Naive thymus-derived CD4-positive, alpha-beta T cell (primary cell): Measurements from ENCODE around the gene NAA40. TPM values are rescaled to one million over a fixed set of nuclear protein-coding genes. Genes with fewer than 3 reads are reported as not detected.
A peak's percentile ranks its signal among the peaks of the same experiment; 100 is the strongest.

Experiments
- ATAC-seq: fragments of 150-1000 bp; cut with Tn5 transposase; 2 replicates; pipeline ENCODE4 v1.10.0; 2021; ENCODE audit warnings: mild to moderate bottlenecking, moderate library complexity
- CTCF ChIA-PET: fragments of 350-600 bp; sonication (Branson Sonifier 250); formaldehyde crosslinking; loops from one replicate; lab custom pipeline; 2021; ENCODE audit warnings: antibody characterized with exemption; lab: Charles Lee
- POLR2A ChIA-PET: fragments of 350-600 bp; sonication (Branson Sonifier 250); formaldehyde crosslinking; loops from one replicate; lab custom pipeline; 2021; ENCODE audit warnings: antibody characterized with exemption, inconsistent platforms; lab: Charles Lee
- DNase-seq, 9 donors: peaks; one replicate each; pipeline versions ENCODE4 v3.0.0 to v3.0.0-alpha.2; 2020 to 2022; ENCODE audit warnings: mixed read lengths in 1 of 9
- H3K27ac ChIP-seq: one replicate; pipeline ENCODE4 v1.7.0; 2013; ENCODE audit warnings: mild to moderate bottlenecking, low read depth, low read length, moderate library complexity
- H3K27me3 ChIP-seq, 2 donors: one replicate each; pipeline ENCODE4 v1.7.0; 2013; ENCODE audit warnings: low read length in 2 of 2, mild to moderate bottlenecking in 2 of 2, moderate library complexity in 2 of 2; ENCODE audit not compliant: control insufficient read depth in 2 of 2, insufficient read depth in 2 of 2
- H3K36me3 ChIP-seq, 3 experiments: 1 replicate in 2 of 3; 2 replicates in 1 of 3; pipeline ENCODE4 v1.7.0; 2013; ENCODE audit warnings: low read length in 3 of 3, mild to moderate bottlenecking in 3 of 3, moderate library complexity in 1 of 3; ENCODE audit not compliant: insufficient read depth in 3 of 3, control insufficient read depth in 2 of 3
- H3K4me1 ChIP-seq, 2 donors: one replicate each; pipeline ENCODE4 v1.7.0; 2013; ENCODE audit warnings: low read length in 2 of 2, mild to moderate bottlenecking in 2 of 2, moderate library complexity in 1 of 2; ENCODE audit not compliant: control insufficient read depth in 2 of 2, insufficient read depth in 2 of 2
- H3K4me3 ChIP-seq: 2 replicates; pipeline ENCODE4 v1.7.0; 2013; ENCODE audit warnings: mild to moderate bottlenecking, low read length
- H3K9me3 ChIP-seq, 3 experiments: 1 replicate in 2 of 3; 2 replicates in 1 of 3; pipeline ENCODE4 v1.7.0; 2013; ENCODE audit warnings: low read length in 3 of 3; ENCODE audit not compliant: control insufficient read depth in 2 of 3
- H3K27ac Mint-ChIP-seq, 9 donors: one replicate each; pipeline ENCODE4 v1.8.0; 2020 to 2022; ENCODE audit warnings: mixed read lengths in 9 of 9, mild to moderate bottlenecking in 8 of 9, moderate library complexity in 5 of 9, inconsistent platforms in 2 of 9
- H3K27me3 Mint-ChIP-seq, 5 donors: one replicate each; pipeline ENCODE4 v1.8.0; 2021 to 2022; ENCODE audit warnings: mixed read lengths in 5 of 5, mild to moderate bottlenecking in 1 of 5
- H3K36me3 Mint-ChIP-seq, 5 donors: one replicate each; pipeline ENCODE4 v1.8.0; 2020 to 2022; ENCODE audit warnings: mixed read lengths in 5 of 5, mild to moderate bottlenecking in 3 of 5, inconsistent platforms in 1 of 5
- H3K4me1 Mint-ChIP-seq, 7 donors: one replicate each; pipeline ENCODE4 v1.8.0; 2020 to 2022; ENCODE audit warnings: mixed read lengths in 7 of 7, mild to moderate bottlenecking in 3 of 7, inconsistent platforms in 1 of 7
- H3K4me3 Mint-ChIP-seq, 10 donors: one replicate each; pipeline ENCODE4 v1.8.0; 2020 to 2022; ENCODE audit warnings: mild to moderate bottlenecking in 10 of 10, mixed read lengths in 10 of 10, moderate library complexity in 6 of 10, inconsistent platforms in 2 of 10
- H3K9me3 Mint-ChIP-seq, 11 donors: one replicate each; pipeline ENCODE4 v1.8.0; 2020 to 2022; ENCODE audit warnings: mixed read lengths in 11 of 11, mild to moderate bottlenecking in 4 of 11, inconsistent platforms in 1 of 11, moderate library complexity in 1 of 11
- intact Hi-C, 2 donors: fragments of 100-400 bp; cut with micrococcal nuclease; formaldehyde crosslinking; loops; one replicate each; pipeline ENCODE4 v1.15.1; 2023
- polyA plus RNA-seq, 2 donors: library from polyadenylated mRNA; unstranded; fragments of 300-500 nt; fragmentation: Illumina TruSeq; gene quantifications; one replicate each; pipeline ENCODE4 v1.2.3, GENCODE V29; 2021
- total RNA-seq, 6 experiments: library from RNA in 5 of 6; stranded (reverse) in 5 of 6; gene quantifications; 1 replicate in 5 of 6; 2 replicates in 1 of 6; pipeline ENCODE4 v1.2.3 and lab custom pipeline; 2021 to 2026

Gene NAA40
- total and polyA plus RNA-seq, 7 experiments from 2014 or later, result 5.1 to 39.8 (median 24.4) TPM

GRCh38 chr11:63917692-63918506 lies 20.9 kb upstream of the NAA40 start:
- ATAC-seq (peak; percentile 39), DNase-seq (peak in 6 of 9 donors; percentile 36 to 43 (median 38))
- H3K4me3 ChIP-seq, result peak overlapping the region; percentile 62
- Mint-ChIP-seq H3K4me1 (peaks cover 0 to 18% (median 15%) of the 10 kb centered on the region in 7 donors), H3K9me3 (no peaks in the 10 kb centered on the region), H3K27me3 (peaks cover 0 to 31% (median 0%) of the 10 kb centered on the region in 5 donors), H3K36me3 (no peaks in the 10 kb centered on the region), H3K27ac (peak overlapping the region in 3 of 9 donors; percentile 36 to 82 (median 64)), H3K4me3 (peak overlapping the region; percentile 45 to 89 (median 78))
- POLR2A ChIA-PET, result interaction anchor here (0.6 to 1.4 kb wide), 6 partner anchors 19 to 101 kb away, joined by 3 to 6 read pairs (median 4); partner anchors contain the start of genes COX8A and MARK2
- CTCF ChIA-PET, result interaction anchor here (1.2 to 2.1 kb wide), 2 partner anchors 20 to 81 kb away, joined by 3 to 13 read pairs; no protein-coding TSS in a partner anchor
- no peaks in the 10 kb centered on the region for H3K9me3 ChIP-seq
- H3K27ac ChIP-seq, result no peak overlapping the region
- intact Hi-C loops, result loop anchor here (1.0 to 2.0 kb wide), 4 partner anchors 20 to 81 kb away; partner anchors contain the start of gene MARK2 (in 1 of the 2)
- no peaks in the 10 kb centered on the region for H3K27me3 ChIP-seq
- H3K36me3 ChIP-seq, result no peaks in the 10 kb centered on the region
- H3K4me1 ChIP-seq, result peaks cover 8 to 20% of the 10 kb centered on the region in 2 donors

DNA sequence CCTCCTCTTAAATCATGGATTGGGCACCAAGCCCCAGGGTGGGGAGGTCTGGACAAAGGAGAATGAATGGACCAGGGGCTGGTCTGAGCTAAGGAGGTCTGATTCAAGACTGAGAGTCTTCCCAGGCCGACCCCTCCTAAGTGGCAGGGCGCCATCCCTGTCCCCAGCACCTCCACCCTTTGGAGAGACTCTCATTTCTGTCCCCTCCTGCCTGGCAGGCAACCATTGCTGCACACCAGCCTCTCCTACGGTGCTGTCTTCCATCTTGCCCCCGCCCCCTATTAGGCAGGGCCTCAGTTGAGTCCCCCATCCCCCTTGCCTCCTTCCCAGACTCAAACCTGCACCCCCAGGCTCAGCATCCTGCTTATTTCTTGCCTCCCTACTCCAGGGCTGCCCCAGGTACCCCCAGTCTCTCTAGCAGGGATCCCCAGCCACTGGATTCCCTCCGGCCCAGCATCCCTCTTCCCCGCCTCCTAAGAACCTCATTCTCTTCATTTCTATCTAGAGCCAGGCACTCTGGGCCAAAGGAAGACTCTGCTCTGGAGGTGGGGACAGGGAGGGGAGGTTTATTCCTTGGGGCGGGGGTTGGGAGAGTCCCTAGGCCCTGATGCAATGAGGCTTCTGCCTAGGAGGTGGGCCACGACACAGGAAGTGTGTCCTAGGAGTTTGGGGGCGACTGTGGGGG lies 20.2 kb upstream of the NAA40 start:
- Histone ChIP-seq H3K4me3 (no peak overlapping the region), H3K36me3 (no peaks in the 10 kb centered on the region), H3K4me1 (peaks cover 8 to 20% of the 10 kb centered on the region in 2 donors), H3K27me3 (no peaks in the 10 kb centered on the region), H3K27ac (no peak overlapping the region), H3K9me3 (no peaks in the 10 kb centered on the region)
- CTCF ChIA-PET, result interaction anchor here (2.1 kb wide), 1 partner anchor 81 kb away, joined by 13 read pairs; no protein-coding TSS in a partner anchor
- DNase-seq (no peak), ATAC-seq (no peak)
- intact Hi-C loops, result no loop called here
- H3K4me3 Mint-ChIP-seq, result peak overlapping the region in 9 of 10 donors; percentile 45 to 89 (median 54)
- no peaks in the 10 kb centered on the region for H3K36me3 Mint-ChIP-seq
- H3K4me1 Mint-ChIP-seq, result peaks cover 0 to 18% (median 15%) of the 10 kb centered on the region in 7 donors
- H3K9me3 Mint-ChIP-seq, result no peaks in the 10 kb centered on the region
- peaks cover 0 to 38% (median 0%) of the 10 kb centered on the region in 5 donors for H3K27me3 Mint-ChIP-seq
- POLR2A ChIA-PET, result interaction anchor here (1.4 kb wide), 1 partner anchor 80 kb away, joined by 6 read pairs; the partner anchor contains the start of gene MARK2
- H3K27ac Mint-ChIP-seq, result peak overlapping the region in 6 of 9 donors; percentile 21 to 82 (median 47)

- H3K27me3 Mint-ChIP-seq, result peaks cover 0 to 42% (median 0%) of the 10 kb centered on the region in 5 donors
- Histone ChIP-seq H3K4me3 (no peak overlapping the region), H3K4me1 (peaks cover 8 to 20% of the 10 kb centered on the region in 2 donors), H3K27ac (no peak overlapping the region), H3K27me3 (no peaks in the 10 kb centered on the region), H3K36me3 (no peaks in the 10 kb centered on the region), H3K9me3 (no peaks in the 10 kb centered on the region)
- ATAC-seq, result no peak
- ChIA-PET CTCF (interaction anchor here (0.7 to 2.5 kb wide), 2 partner anchors 26 to 82 kb away, joined by 3 to 26 read pairs; partner anchors contain the start of gene MARK2), POLR2A (interaction anchor here (0.9 to 1.5 kb wide), 2 partner anchors 11 to 18 kb away, joined by 3 to 4 read pairs; no protein-coding TSS in a partner anchor)
- H3K36me3 Mint-ChIP-seq, result no peaks in the 10 kb centered on the region
- H3K9me3 Mint-ChIP-seq, result peaks cover 0 to under 1% (median 0%) of the 10 kb centered on the region in 11 donors
- DNase-seq, result no peak
- peaks cover 0 to 18% (median 15%) of the 10 kb centered on the region in 7 donors for H3K4me1 Mint-ChIP-seq
- H3K4me3 Mint-ChIP-seq, result peak overlapping the region in 4 of 10 donors; percentile 21 to 89 (median 50)
- intact Hi-C loops, result no loop called here
- H3K27ac Mint-ChIP-seq, result peak overlapping the region in 1 of 9 donors; percentile 51
Observed at GRCh38 chr11:63919267-63920125, 19.3 kb upstream of the NAA40 start.

DNA sequence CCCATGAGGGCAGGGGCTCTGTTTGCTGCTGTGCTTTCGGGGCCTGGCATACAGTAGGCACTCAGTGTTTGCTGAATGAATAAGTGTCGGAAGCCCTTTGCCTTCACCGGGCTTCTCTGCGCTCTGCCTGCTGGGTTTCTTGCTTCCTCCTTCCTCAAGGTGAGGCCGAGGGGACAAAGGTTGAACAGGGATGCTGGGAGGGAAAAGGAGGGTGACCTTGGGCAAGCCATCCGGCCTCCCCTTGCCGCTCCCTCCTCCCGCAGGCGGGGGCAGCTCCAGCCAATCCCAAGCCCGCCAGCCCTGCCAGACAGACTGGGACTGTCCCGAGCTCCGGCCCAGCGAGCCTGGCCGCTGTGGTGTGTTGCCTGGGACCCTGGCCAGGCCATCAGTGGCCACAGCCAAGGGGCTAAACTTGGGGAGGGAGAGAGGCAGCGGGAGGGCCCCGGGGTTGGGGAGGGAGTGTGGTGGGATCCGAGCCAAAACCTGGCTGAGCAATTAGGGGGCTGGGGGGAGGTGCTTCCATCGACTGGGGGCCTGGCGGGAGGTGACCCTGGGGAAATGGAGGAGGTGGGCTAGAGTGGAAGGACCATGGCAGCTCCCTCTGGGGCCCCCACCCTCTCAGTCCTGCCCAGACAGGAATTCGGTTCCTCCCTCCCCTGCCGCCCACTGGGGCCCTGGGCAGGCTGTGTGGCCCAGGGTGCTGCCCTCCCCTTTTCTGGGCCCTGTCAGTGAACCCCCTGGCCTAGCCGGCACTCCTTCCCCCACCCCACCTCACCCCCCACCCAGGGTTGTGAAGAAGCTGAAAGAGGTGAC lies 18.5 kb upstream of the NAA40 start:
- DNase-seq (no peak), ATAC-seq (no peak)
- ChIA-PET CTCF (interaction anchor here (0.7 to 2.5 kb wide), 3 partner anchors 25 to 83 kb away, joined by 3 to 26 read pairs (median 3); partner anchors contain the start of gene MARK2), POLR2A (interaction anchor here (0.9 to 1.5 kb wide), 2 partner anchors 10 to 17 kb away, joined by 3 to 4 read pairs; no protein-coding TSS in a partner anchor)
- Mint-ChIP-seq H3K4me3 (peak overlapping the region in 1 of 10 donors; percentile 41), H3K27me3 (peaks cover 0 to 43% (median 0%) of the 10 kb centered on the region in 5 donors), H3K4me1 (peaks cover 0 to 15% (median 11%) of the 10 kb centered on the region in 7 donors), H3K27ac (peak overlapping the region in 1 of 9 donors; percentile 51), H3K36me3 (no peaks in the 10 kb centered on the region), H3K9me3 (peaks cover 0 to 2% (median 0%) of the 10 kb centered on the region in 11 donors)
- intact Hi-C loops, result no loop called here
- Histone ChIP-seq H3K36me3 (no peaks in the 10 kb centered on the region), H3K9me3 (no peaks in the 10 kb centered on the region), H3K27me3 (no peaks in the 10 kb centered on the region), H3K4me1 (peaks cover 8 to 14% of the 10 kb centered on the region in 2 donors), H3K4me3 (no peak overlapping the region), H3K27ac (no peak overlapping the region)

DNA sequence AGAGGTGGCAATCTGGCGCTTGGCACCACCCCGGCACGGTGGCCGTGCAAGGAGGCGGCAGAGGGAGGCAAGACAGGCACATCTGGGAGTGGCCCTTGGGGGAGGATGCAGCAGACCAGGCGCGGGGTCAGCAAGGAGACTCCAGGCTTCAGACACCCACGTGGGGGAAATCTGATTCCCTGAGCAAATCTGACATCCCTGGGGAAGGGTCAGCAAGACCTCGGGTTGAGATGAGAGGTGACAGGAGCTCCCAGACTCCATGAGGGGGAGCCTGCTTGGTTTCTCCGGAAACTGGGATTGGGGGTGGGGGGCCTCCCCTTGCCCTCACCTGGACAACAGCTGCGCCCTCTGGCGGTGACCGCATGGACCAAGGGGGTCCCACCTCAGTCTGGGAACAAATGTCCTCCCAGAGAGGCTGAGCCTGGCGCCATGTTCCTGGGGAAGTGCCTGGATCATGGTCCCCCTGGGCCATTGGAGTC lies 17.8 kb upstream of the NAA40 start:
- H3K27me3 Mint-ChIP-seq, result peaks cover 0 to 43% (median 0%) of the 10 kb centered on the region in 5 donors
- CTCF ChIA-PET, result interaction anchor here (0.6 to 2.5 kb wide), 5 partner anchors 19 to 87 kb away, joined by 3 to 26 read pairs (median 3); partner anchors contain the start of gene MARK2
- DNase-seq (peak in 1 of 9 donors; percentile 38), ATAC-seq (no peak)
- H3K36me3 Mint-ChIP-seq, result no peaks in the 10 kb centered on the region
- H3K4me3 Mint-ChIP-seq, result no peak overlapping the region
- H3K27ac Mint-ChIP-seq, result no peak overlapping the region
- Histone ChIP-seq H3K4me3 (no peak overlapping the region), H3K4me1 (peaks cover 4 to 9% of the 10 kb centered on the region in 2 donors), H3K9me3 (no peaks in the 10 kb centered on the region), H3K27ac (no peak overlapping the region), H3K27me3 (no peaks in the 10 kb centered on the region), H3K36me3 (no peaks in the 10 kb centered on the region)
- POLR2A ChIA-PET, result interaction anchor here (0.5 to 1.5 kb wide), 2 partner anchors 10 to 64 kb away, joined by 3 to 4 read pairs; no protein-coding TSS in a partner anchor
- H3K9me3 Mint-ChIP-seq, result peaks cover 0 to 2% (median 0%) of the 10 kb centered on the region in 11 donors
- intact Hi-C loops, result loop anchor here in 1 of 2 donors (1.0 kb wide), 1 partner anchor 84 kb away; no protein-coding TSS in a partner anchor
- H3K4me1 Mint-ChIP-seq, result peaks cover 0 to 15% (median 11%) of the 10 kb centered on the region in 7 donors
